Hair follicular keratinocyte (primary cell): ENCODE results near the gene SST. TPM values are rescaled to one million over a fixed set of nuclear protein-coding genes. Genes with fewer than 3 reads are reported as not detected.

Source experiments
- total RNA-seq: library from RNA; depleted of rRNA; stranded (reverse); fragments of >200 nt; gene quantifications from 2 replicates; pipeline ENCODE4 v1.2.3, GENCODE V29; 2015

SST gene
- total RNA-seq, result not detected in 2 replicates

DNA sequence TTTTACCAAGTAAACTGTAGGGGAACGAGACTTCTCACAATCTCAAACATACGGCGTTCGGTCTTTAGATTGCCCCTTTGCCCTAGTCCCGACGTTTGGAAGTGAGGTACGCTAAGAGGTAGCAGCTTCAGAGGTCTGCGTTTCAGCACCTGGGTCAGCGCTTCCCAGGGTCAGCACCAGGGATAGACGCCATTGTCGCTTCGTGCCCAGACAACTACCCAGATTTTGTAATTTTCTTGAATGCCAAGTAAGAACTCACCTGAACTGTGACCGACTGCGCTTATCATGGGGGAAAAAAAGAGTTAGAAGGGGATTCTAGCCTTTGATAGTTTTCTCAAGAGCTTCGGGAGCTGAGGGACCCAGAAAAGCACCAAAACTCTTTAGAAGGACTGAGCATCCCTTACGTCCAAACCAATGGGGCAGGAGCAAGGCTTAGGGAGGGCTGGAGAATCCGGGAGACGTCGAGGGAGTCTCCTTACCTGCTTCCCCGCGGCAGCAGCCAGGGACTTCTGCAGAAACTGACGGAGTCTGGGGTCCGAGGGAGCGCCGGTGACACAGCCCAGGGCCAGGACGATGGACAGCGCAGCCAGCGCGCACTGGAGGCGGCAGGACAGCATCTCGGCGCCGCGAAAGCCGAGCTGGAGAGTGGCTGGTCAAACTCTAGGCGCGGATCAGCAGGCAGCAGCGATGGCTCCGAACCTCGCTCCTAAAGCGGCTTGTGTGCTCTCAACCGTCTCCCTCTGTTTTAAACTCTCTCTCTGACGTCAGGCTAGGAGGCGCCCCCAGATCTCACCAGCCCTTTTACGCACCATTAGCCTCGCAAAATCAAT, at the start of gene SST:
TSS of gene SST (minus strand) at position 720 of the 830 bp plus-strand sequence. CDS start at position 617, 103 bp downstream.

DNA sequence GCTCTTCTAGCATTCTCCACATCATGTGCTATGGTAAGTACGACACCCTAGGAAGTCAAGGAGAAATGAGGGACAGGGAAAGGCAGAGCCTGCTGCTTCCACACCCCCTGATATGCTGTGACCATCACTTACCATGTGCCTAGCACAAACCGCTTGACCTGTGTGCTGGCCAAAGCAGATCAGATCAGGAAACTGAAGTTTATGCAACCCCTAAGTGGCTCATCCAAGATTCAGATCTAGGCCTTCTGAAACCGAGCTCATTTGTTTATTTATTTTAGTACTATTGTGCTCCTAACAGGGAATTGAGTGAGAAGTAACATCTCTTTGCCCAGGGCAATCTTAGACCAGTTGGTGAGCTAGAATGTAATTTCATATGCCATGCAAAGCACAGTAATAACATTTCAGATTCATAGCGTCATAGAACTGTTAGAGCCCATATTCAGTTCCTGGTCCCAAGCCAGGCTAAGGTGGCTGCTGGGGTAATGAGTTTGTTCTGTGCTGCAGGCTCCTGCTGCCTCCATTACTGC, 32.4 kb upstream of the SST start, which contains the start of gene RTP2:
TSS of gene RTP2 (minus strand) at position 51 of the 527 bp plus-strand sequence. CDS start 429 bp downstream, outside the sequence.

Other genes starting within 250 kb of the SST start
- 0.08 TPM in 1 of 2 replicates, not detected in the other for gene RTP2, start 32.2 kb upstream of the SST start, total RNA-seq
- 3.0 and 4.9 TPM in 2 replicates for gene BCL6, start 75.1 kb upstream of the SST start, total RNA-seq